CD4-positive, CD25-positive, alpha-beta regulatory T cell (primary cell): ENCODE results near the gene MADCAM1. TPM values are rescaled to one million over a fixed set of nuclear protein-coding genes. Genes with fewer than 3 reads are reported as not detected.
A peak's percentile ranks its signal among the peaks of the same experiment; 100 is the strongest.

ENCODE experiments used
- ATAC-seq, 2 donors: fragments of 150-1000 bp; cut with Tn5 transposase; one replicate each; pipeline ENCODE4 v1.10.0; 2021; ENCODE audit warnings: low read depth in 2 of 2, moderate number of reproducible peaks in 2 of 2, moderate library complexity in 1 of 2
- DNase-seq, 3 donors: peaks; one replicate each; pipeline versions ENCODE4 v3.0.0 to v3.0.0-alpha.2; 2012 to 2022; ENCODE audit warnings: mixed read lengths in 1 of 3
- H3K27ac ChIP-seq: one replicate; pipeline ENCODE4 v1.7.0; 2013; ENCODE audit warnings: mild to moderate bottlenecking, low read length; ENCODE audit not compliant: insufficient read depth, poor library complexity, severe bottlenecking
- H3K27me3 ChIP-seq: one replicate; pipeline ENCODE4 v1.7.0; 2013; ENCODE audit warnings: low read length; ENCODE audit not compliant: control insufficient read depth, insufficient read depth
- H3K36me3 ChIP-seq: one replicate; pipeline ENCODE4 v1.7.0; 2013; ENCODE audit warnings: mild to moderate bottlenecking, low read length, moderate library complexity; ENCODE audit not compliant: control insufficient read depth, insufficient read depth
- H3K4me1 ChIP-seq: 2 replicates; pipeline ENCODE4 v1.7.0; 2013; ENCODE audit warnings: mild to moderate bottlenecking, low read length; ENCODE audit not compliant: insufficient read depth, control insufficient read depth, poor library complexity, severe bottlenecking
- H3K4me3 ChIP-seq: one replicate; pipeline ENCODE4 v1.7.0; 2013; ENCODE audit warnings: low read depth, mild to moderate bottlenecking, low read length, moderate library complexity
- H3K9me3 ChIP-seq, 2 experiments: 1 replicate in 1 of 2; 2 replicates in 1 of 2; pipeline ENCODE4 v1.7.0; 2013; ENCODE audit warnings: low read length in 2 of 2, mild to moderate bottlenecking in 1 of 2, moderate library complexity in 1 of 2; ENCODE audit not compliant: control insufficient read depth in 2 of 2
- H3K27ac Mint-ChIP-seq, 3 donors: one replicate each; pipeline ENCODE4 v1.8.0; 2020 to 2022; ENCODE audit warnings: mild to moderate bottlenecking in 3 of 3, mixed read lengths in 3 of 3, moderate library complexity in 2 of 3
- H3K27me3 Mint-ChIP-seq: one replicate; pipeline ENCODE4 v1.8.0; 2022; ENCODE audit warnings: mild to moderate bottlenecking, mixed read lengths
- H3K36me3 Mint-ChIP-seq: one replicate; pipeline ENCODE4 v1.8.0; 2020; ENCODE audit warnings: mixed read lengths
- H3K4me1 Mint-ChIP-seq, 4 donors: one replicate each; pipeline ENCODE4 v1.8.0; 2020 to 2022; ENCODE audit warnings: mixed read lengths in 4 of 4, mild to moderate bottlenecking in 1 of 4
- H3K4me3 Mint-ChIP-seq, 4 donors: one replicate each; pipeline ENCODE4 v1.8.0; 2020 to 2022; ENCODE audit warnings: mild to moderate bottlenecking in 4 of 4, mixed read lengths in 4 of 4, moderate library complexity in 3 of 4
- H3K9me3 Mint-ChIP-seq, 7 donors: one replicate each; pipeline ENCODE4 v1.8.0; 2020 to 2022; ENCODE audit warnings: mixed read lengths in 7 of 7, mild to moderate bottlenecking in 3 of 7, moderate library complexity in 2 of 7
- polyA plus RNA-seq, 4 donors: library from polyadenylated mRNA; unstranded; fragments of 300-500 nt; fragmentation: Illumina TruSeq; gene quantifications; one replicate each; pipeline ENCODE4 v1.2.3, GENCODE V29; 2021
- total RNA-seq: library from RNA; stranded (reverse); gene quantifications from one replicate; pipeline ENCODE4 v1.2.3, GENCODE V29; 2022

Gene MADCAM1
- total and polyA plus RNA-seq, 5 donors from 2014 or later: 0.16 to 0.52 (median 0.32) TPM; not detected in 1

DNA sequence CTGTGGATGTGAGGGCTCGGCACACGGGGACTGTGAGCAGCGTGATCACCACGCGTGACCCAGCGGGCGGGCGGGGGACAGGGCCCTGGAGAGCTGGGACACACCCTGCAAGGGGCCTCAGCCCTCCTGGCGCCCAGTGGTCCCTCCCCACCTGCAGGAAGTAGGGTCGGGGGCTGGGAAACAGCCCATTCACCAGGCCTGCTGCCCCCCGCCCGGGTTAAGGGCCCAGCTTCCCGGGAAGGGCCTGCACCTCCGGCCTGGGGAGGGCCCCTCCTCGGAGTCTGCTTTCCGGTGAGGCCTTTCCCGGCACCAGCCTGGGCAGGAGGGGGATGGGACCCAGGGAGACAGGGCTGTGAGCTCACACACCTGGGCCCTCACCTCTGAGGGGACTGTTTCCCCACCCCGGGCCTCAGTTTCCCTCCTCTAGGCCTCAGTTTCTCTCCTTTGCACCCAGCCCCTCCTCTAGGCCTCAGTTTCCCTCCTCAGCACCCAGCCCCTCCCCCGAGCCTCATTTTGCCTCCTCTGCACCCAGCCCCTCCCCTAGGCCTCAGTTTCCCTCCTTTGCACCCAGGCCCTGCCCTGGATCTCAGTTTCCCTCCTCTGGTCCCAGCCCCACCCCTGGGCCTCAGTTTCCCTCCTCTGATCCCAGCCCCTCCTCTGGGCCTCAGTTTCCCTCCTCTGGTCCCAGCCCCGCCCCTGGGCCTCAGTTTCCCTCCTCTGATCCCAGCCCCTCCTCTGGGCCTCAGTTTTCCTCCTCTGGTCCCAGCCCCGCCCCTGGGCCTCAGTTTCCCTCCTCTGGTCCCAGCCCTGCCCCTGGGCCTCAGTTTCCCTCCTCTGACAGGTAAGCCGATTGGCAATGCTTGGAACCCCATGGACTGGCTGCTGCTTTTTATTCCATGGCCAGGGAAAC lies 1.9 kb upstream of the MADCAM1 start:
- no peak overlapping the region for H3K4me3 Mint-ChIP-seq
- H3K4me1 Mint-ChIP-seq: peaks cover 0 to 31% (median 1%) of the 10 kb centered on the region in 4 donors

DNA sequence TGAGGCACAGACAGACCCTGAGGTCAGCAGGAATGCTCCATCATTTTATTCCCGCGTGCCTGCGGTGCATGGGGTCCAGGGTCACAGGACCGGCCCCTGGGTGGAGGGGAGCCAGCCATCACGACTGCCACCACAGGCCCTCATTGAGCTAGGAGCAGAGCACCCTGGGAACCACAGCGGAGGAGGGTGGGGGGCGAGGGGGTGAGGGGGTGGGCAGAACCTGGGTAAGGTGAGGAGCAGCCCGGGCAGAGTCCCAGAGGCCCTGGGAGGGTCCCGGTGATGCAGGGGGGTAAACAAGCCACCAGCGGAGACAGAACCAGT lies 1.2 kb upstream of the MADCAM1 start:
- Histone ChIP-seq H3K4me1 (peaks cover 11% of the 10 kb centered on the region), H3K36me3 (no peaks in the 10 kb centered on the region), H3K4me3 (no peak overlapping the region), H3K9me3 (no peaks in the 10 kb centered on the region), H3K27ac (no peak overlapping the region), H3K27me3 (peaks cover 4% of the 10 kb centered on the region)
- no peak overlapping the region for H3K27ac Mint-ChIP-seq
- H3K36me3 Mint-ChIP-seq: no peaks in the 10 kb centered on the region
- DNase-seq: no peak
- H3K4me1 Mint-ChIP-seq: peaks cover 0 to 26% (median 1%) of the 10 kb centered on the region in 4 donors
- no peaks in the 10 kb centered on the region for H3K9me3 Mint-ChIP-seq
- no peak overlapping the region for H3K4me3 Mint-ChIP-seq
- no peak for ATAC-seq
- peaks cover 24% of the 10 kb centered on the region for H3K27me3 Mint-ChIP-seq

More for the DNA sequence above, 1.9 kb upstream of the MADCAM1 start:
- Histone ChIP-seq H3K27ac (no peak overlapping the region), H3K36me3 (no peaks in the 10 kb centered on the region), H3K27me3 (peaks cover 4% of the 10 kb centered on the region), H3K4me3 (no peak overlapping the region), H3K9me3 (no peaks in the 10 kb centered on the region), H3K4me1 (peaks cover 17% of the 10 kb centered on the region)
- Mint-ChIP-seq H3K36me3 (no peaks in the 10 kb centered on the region), H3K27ac (peak overlapping the region in 1 of 3 donors; percentile 48), H3K9me3 (no peaks in the 10 kb centered on the region), H3K27me3 (peaks cover 21% of the 10 kb centered on the region)
- ATAC-seq (no peak), DNase-seq (no peak)

DNA sequence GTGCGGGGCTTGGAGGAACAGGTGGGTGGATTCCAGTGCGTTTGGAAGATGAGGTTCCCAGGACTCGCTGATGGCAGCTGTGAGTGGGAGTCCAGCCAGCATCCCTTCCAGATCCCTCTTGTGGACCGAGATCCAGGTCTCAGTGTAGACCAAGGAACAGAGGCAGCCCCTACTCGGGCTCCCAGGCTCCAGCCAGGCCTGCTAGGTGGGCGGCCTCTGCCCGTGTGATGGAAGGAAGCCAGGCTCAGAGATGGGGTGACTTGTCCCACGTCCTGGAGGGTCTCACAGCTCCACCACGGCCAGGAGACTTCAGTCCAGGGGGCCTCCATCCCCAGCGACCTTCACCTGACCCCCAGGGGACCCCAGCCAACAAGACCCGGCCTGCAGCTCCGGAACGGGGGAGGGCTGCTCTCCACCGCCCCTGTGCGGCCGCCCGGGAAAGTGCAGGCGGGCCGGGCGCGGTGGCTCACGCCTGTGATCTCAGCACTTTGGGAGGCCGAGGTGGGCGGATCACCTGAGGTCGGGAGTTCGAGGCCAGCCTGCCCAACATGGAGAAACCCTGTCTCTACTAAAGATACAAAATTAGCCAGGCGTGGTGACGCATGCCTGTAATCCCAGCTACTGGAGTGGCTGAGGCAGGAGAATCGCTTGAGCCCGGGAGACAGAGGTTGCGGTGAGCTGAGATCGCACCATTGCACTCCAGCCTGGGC lies 729 bp upstream of the MADCAM1 start:
- Histone ChIP-seq H3K4me3 (no peak overlapping the region), H3K36me3 (no peaks in the 10 kb centered on the region), H3K4me1 (peaks cover 11% of the 10 kb centered on the region), H3K9me3 (no peaks in the 10 kb centered on the region), H3K27me3 (peaks cover 4% of the 10 kb centered on the region), H3K27ac (no peak overlapping the region)
- peak; percentile 12 to 49 (median 48) for DNase-seq
- Mint-ChIP-seq H3K4me1 (peaks cover 0 to 21% (median 1%) of the 10 kb centered on the region in 4 donors), H3K36me3 (no peaks in the 10 kb centered on the region), H3K4me3 (no peak overlapping the region), H3K9me3 (no peaks in the 10 kb centered on the region), H3K27ac (no peak overlapping the region), H3K27me3 (peaks cover 24% of the 10 kb centered on the region)
- ATAC-seq: peak in 1 of 2 donors; percentile 28

DNA sequence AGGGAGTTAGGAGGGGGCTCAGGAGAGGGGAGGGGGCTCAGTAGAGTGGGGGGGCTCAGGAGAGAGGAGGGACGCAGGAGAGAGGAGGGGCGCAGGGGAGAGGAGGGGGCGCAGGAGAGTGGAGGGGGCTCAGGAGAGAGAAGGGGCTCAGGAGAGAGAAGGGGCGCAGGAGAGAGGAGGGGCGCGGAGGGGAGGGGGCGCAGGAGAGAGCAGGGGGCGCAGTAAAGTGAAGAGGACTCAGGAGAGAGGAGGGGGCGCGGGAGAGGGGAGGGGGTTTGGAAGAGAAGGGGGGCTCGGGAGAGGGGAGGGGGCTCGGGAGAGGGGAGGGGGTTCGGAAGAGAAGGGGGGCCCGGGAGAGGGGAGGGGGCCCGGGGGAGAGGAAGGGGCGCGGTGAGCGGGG lies 700 bp downstream of the MADCAM1 start:
- H3K9me3 Mint-ChIP-seq: peaks cover 0 to 1% (median 0%) of the 10 kb centered on the region in 7 donors
- DNase-seq: no peak
- peaks cover 0 to 21% (median 1%) of the 10 kb centered on the region in 4 donors for H3K4me1 Mint-ChIP-seq
- no peak overlapping the region for H3K27ac Mint-ChIP-seq
- ATAC-seq: no peak
- H3K27ac ChIP-seq: no peak overlapping the region
- H3K36me3 ChIP-seq: no peaks in the 10 kb centered on the region
- H3K9me3 ChIP-seq: no peaks in the 10 kb centered on the region
- peaks cover 4% of the 10 kb centered on the region for H3K27me3 ChIP-seq
- H3K4me1 ChIP-seq: peaks cover 11% of the 10 kb centered on the region
- peaks cover 24% of the 10 kb centered on the region for H3K27me3 Mint-ChIP-seq
- no peak overlapping the region for H3K4me3 Mint-ChIP-seq
- H3K4me3 ChIP-seq: no peak overlapping the region
- no peaks in the 10 kb centered on the region for H3K36me3 Mint-ChIP-seq

DNA sequence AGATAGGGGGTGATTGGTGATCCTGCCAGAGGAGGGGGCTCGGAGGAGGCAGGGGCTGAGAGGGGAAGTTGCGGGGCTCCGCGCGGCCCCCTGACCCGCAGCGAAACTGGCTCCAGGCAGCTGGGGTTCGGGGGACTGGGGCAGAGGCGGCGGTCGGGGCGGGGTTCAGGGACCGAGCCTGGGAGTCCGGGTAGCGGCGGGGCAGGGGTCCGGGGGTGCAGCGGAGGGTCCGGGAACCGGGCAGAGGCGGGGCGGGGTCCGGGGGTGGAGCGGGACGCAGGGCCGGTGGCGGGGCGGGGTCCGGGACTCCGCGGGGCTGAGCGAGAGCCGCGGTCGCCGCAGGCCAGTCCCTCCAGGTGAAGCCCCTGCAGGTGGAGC lies 1.2 kb downstream of the MADCAM1 start:
- Histone ChIP-seq H3K4me3 (no peak overlapping the region), H3K4me1 (peaks cover 11% of the 10 kb centered on the region), H3K9me3 (no peaks in the 10 kb centered on the region), H3K27ac (no peak overlapping the region), H3K36me3 (no peaks in the 10 kb centered on the region), H3K27me3 (peaks cover 4% of the 10 kb centered on the region)
- no peak overlapping the region for H3K4me3 Mint-ChIP-seq
- DNase-seq (no peak), ATAC-seq (no peak)
- H3K4me1 Mint-ChIP-seq: peaks cover 0 to 21% (median 1%) of the 10 kb centered on the region in 4 donors
- peaks cover 0 to 2% (median 0%) of the 10 kb centered on the region in 7 donors for H3K9me3 Mint-ChIP-seq
- H3K36me3 Mint-ChIP-seq: no peaks in the 10 kb centered on the region
- no peak overlapping the region for H3K27ac Mint-ChIP-seq
- H3K27me3 Mint-ChIP-seq: peaks cover 24% of the 10 kb centered on the region

DNA sequence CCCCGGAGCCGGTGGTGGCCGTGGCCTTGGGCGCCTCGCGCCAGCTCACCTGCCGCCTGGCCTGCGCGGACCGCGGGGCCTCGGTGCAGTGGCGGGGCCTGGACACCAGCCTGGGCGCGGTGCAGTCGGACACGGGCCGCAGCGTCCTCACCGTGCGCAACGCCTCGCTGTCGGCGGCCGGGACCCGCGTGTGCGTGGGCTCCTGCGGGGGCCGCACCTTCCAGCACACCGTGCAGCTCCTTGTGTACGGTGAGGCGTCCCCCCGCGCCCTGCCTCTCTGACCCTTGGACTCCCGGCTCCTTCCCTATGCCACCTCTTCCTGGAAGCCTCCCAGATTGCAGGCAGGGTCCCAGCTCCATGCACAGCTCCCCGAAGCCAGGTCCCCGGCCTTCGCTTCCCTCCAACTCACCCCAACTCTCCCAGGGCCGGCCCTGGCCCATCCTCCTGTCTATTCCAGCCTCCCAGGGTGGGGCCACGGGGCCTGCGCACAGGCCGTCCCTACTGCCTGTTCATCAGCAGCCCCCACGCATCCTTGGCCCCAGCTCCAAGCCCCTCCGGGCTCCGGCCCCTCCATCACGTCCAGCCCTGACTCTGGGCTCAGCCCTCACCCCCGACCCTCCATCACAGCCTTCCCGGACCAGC lies 1.7 kb downstream of the MADCAM1 start:
- no peak overlapping the region for H3K4me3 Mint-ChIP-seq
- Histone ChIP-seq H3K9me3 (no peaks in the 10 kb centered on the region), H3K36me3 (no peaks in the 10 kb centered on the region), H3K4me1 (peaks cover 11% of the 10 kb centered on the region), H3K4me3 (no peak overlapping the region), H3K27me3 (peaks cover 4% of the 10 kb centered on the region), H3K27ac (no peak overlapping the region)
- H3K36me3 Mint-ChIP-seq: no peaks in the 10 kb centered on the region
- peaks cover 24% of the 10 kb centered on the region for H3K27me3 Mint-ChIP-seq
- ATAC-seq (no peak), DNase-seq (no peak)
- H3K27ac Mint-ChIP-seq: no peak overlapping the region
- H3K4me1 Mint-ChIP-seq: peaks cover 0 to 21% (median 1%) of the 10 kb centered on the region in 4 donors
- H3K9me3 Mint-ChIP-seq: peaks cover 0 to 2% (median 0%) of the 10 kb centered on the region in 7 donors

DNA sequence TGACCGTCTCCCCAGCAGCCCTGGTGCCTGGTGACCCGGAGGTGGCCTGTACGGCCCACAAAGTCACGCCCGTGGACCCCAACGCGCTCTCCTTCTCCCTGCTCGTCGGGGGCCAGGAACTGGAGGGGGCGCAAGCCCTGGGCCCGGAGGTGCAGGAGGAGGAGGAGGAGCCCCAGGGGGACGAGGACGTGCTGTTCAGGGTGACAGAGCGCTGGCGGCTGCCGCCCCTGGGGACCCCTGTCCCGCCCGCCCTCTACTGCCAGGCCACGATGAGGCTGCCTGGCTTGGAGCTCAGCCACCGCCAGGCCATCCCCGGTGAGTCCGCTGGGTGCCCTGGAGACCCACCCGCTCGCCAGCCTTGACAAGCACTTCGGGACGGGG lies 2.2 kb downstream of the MADCAM1 start:
- Histone ChIP-seq H3K27ac (no peak overlapping the region), H3K4me1 (peaks cover 11% of the 10 kb centered on the region), H3K36me3 (no peaks in the 10 kb centered on the region), H3K27me3 (peaks cover 4% of the 10 kb centered on the region), H3K4me3 (no peak overlapping the region), H3K9me3 (no peaks in the 10 kb centered on the region)
- Mint-ChIP-seq H3K27ac (no peak overlapping the region), H3K4me3 (no peak overlapping the region), H3K9me3 (peaks cover 0 to 2% (median 0%) of the 10 kb centered on the region in 7 donors), H3K27me3 (peaks cover 24% of the 10 kb centered on the region), H3K36me3 (no peaks in the 10 kb centered on the region), H3K4me1 (peaks cover 0 to 21% (median 1%) of the 10 kb centered on the region in 4 donors)
- ATAC-seq: no peak
- DNase-seq: no peak
